Measurements from ENCODE around the gene HSPA5. TPM values are rescaled to one million over a fixed set of nuclear protein-coding genes. Genes with fewer than 3 reads are reported as not detected.
"Not testable (repeated sequence)": the region's sequence is repeated elsewhere in the genome, so short reads cannot be mapped to it uniquely, and the experiment has no call there.

The HSPA5 gene
- total RNA-seq, 1 donor: 128 TPM

DNA sequence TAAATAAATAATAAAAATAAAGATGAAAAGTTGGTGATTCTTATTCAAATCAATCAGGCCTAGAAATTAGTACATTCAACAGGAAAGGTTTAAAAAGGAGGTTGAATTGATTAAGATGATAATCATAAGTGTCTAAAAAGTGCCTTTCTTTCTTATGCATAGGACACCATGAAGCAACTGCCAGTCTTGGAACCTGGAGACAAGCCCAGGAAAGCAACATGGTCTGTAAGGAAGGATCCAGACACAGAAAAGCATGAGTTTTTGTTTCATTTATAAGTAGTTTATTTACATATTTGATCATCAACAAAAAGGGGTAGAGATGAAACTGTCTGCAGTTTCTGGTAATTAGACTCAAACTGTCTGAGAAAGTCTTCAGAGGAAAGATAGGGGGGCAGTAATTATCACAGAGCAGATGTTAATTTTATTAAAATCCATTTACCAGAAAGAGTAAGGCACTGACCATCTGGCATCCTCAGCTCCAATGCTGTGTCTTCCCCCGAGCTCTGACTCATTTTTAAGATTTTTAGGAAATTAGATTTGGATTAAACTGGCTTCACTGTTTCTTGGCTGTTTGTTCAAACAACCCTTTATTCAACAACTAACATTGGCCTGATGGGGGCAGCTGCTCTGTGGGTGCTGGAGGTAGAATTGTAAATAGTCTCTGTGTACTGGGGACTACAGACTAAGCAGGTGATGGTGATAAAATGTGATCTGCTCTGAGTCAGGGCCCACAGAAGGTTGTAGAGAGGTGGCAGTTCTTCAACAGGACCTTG, 38.1 kb downstream of the HSPA5 start:
- DNase-seq (ENCODE audit: low read depth): no peak
- no peak for TF ChIP-seq CTCF (IDR thresholded peaks at IDR 0.05; ENCODE audit: insufficient read depth, low read length)
- H3K4me3 ChIP-seq (ENCODE audit: low read depth, low read length): no peak overlapping the region

GRCh38 chr9:125200216-125201047, 40.7 kb downstream of the HSPA5 start, which contains the start of gene RABEPK:
RABEPK (plus strand) TSS chr9:125200542; CDS start chr9:125203014, 2,472 bp downstream.
- H3K4me3 ChIP-seq (ENCODE audit: low read depth, low read length): peak within 1 kb of the TSS; percentile 81
- TF ChIP-seq CTCF (IDR thresholded peaks at IDR 0.05; ENCODE audit: insufficient read depth, low read length): no peak

GRCh38 chr9:125195591-125195990, 45.6 kb downstream of the HSPA5 start:
- H3K4me3 ChIP-seq (ENCODE audit: low read depth, low read length); DNase-seq (ENCODE audit: low read depth): not testable (repeated sequence)

More at GRCh38 chr9:125200216-125201047, 40.7 kb downstream of the HSPA5 start, which contains the start of gene RABEPK:
- DNase-seq (ENCODE audit: low read depth): peak; percentile 94

DNA sequence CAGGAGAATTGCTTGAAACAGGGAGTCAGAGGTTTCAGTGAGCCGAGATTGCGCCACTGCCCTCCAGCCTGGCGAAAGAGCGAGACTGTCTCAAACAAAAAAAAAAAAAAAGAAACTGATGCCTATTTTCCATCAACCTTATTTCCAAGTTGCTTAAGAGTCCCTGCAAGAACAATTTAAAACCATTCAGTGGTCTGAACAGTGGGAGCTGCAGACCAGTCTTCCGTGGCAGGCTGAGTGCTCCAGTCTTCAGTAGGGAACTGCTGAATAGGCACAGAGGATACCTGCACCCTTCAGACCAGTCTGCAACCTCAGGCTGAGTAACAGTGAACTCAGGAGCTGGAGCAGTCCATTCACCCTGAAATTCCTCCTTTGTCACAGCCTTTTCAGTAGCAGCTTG, 46.7 kb downstream of the HSPA5 start:
- not testable (repeated sequence) for H3K4me3 ChIP-seq (ENCODE audit: low read depth, low read length); DNase-seq (ENCODE audit: low read depth)

GRCh38 chr9:125190361-125190801, 50.8 kb downstream of the HSPA5 start:
- peak; percentile 26 for DNase-seq (ENCODE audit: low read depth)
- peak overlapping the region; percentile 95 for H3K4me3 ChIP-seq (ENCODE audit: low read depth, low read length)
- no peak for TF ChIP-seq CTCF (IDR thresholded peaks at IDR 0.05; ENCODE audit: insufficient read depth, low read length)

DNA sequence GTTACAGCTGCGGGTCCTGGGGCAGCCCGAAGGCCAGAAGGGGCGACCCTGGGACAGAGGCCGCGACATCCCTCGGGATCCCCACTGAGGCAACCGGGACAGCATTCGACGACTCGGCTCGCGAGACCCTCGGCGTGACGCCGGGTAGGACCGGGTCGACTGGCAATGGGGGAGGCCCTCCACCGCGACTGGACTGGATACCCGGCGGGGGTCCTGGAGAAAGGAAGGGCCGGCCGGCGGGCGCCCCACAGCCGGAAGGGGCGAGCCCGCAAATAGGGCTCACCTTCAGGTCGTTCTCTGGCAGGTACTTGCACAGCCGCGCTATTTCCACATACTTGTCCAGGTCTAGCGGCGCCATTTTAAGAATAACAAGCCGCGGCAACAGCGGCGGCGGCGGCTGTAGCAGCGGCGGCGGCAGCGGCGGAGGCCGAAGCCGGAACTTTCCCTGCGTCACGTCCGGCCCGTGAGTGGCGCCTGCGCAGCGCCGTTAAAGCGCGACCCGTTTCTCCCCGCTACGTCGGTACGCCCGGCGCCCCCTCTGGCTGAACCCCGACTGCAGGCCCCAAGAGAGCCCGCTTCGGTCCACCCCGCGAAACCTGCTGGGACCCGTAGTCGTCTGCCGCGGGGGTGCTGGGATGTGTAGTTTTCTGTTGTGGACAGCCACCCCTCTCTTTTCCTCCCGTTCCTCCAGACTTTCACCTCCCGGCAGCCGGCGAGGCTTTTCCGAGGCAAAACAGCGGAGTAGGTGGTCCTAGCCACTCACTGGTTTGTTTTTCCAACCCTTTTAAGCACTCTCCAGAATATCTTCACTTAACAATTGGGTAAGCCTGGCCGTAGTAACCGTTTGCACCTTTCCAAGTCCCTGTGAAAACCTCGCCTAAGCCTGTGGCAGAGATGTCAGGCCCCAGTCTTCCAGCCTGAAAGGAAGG, 51.5 kb downstream of the HSPA5 start, which contains the start of gene PPP6C:
PPP6C (minus strand) TSS at position 443 of the 929 bp plus-strand sequence; CDS start at position 358, 85 bp downstream.
- TF ChIP-seq CTCF (IDR thresholded peaks at IDR 0.05; ENCODE audit: insufficient read depth, low read length): peak; percentile 70
- DNase-seq (ENCODE audit: low read depth): peak; percentile 95
- peak within 1 kb of the TSS; percentile 95 for H3K4me3 ChIP-seq (ENCODE audit: low read depth, low read length)

DNA sequence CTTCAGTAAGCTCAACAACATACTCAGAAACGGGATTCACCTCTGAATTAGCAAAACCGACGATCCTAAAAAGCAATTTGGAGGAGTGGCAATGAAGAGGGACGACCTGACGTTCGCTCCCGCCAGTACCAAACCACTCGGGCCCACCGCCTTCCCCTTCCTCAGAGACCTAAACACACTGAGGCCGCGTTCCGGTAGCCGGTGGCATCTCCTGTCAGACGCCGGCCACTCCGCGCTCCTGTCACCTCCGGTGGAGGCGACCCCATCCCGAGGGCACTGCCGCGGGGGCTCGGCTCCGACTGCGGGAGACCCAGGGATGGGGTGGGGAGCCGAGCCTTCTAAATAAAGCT, 52.2 kb downstream of the HSPA5 start:
- peak overlapping the region; percentile 95 for H3K4me3 ChIP-seq (ENCODE audit: low read depth, low read length)
- TF ChIP-seq CTCF (IDR thresholded peaks at IDR 0.05; ENCODE audit: insufficient read depth, low read length): no peak
- DNase-seq (ENCODE audit: low read depth): no peak

Measured in fibroblast of the aortic adventitia (primary cell).